H1 (cell line): Measurements from ENCODE around the gene MYBPC2. TPM values are rescaled to one million over a fixed set of nuclear protein-coding genes. Genes with fewer than 3 reads are reported as not detected.

Experiments used
- CTCF ChIA-PET: fragments of 300-600 bp; sonication (Branson Sonifier 250); formaldehyde crosslinking; loops from one replicate; lab custom pipeline; 2021; ENCODE audit not compliant: partially characterized antibody; lab: Charles Lee
- POLR2A ChIA-PET: fragments of 300-600 bp; sonication (Branson Sonifier 250); formaldehyde crosslinking; loops from one replicate; lab custom pipeline; 2021; ENCODE audit warnings: inconsistent platforms; ENCODE audit not compliant: partially characterized antibody; lab: Charles Lee
- DNase-seq, 2 experiments: peaks; one replicate each; pipeline versions ENCODE4 v3.0.0 to v3.0.0-alpha.2; 2010 to 2022; ENCODE audit warnings: low spot score in 2 of 2, low read depth in 1 of 2, mixed read lengths in 1 of 2
- FAIRE-seq: peaks from 2 replicates; lab custom pipeline; 2011; peaks lifted over from hg19 to GRCh38; lab: Jason Lieb, UNC
- H2AFZ ChIP-seq: 2 replicates; pipeline ENCODE4 v1.8.1; 2012; ENCODE audit warnings: low read length, inconsistent platforms
- H2AK5ac ChIP-seq: 2 replicates; pipeline ENCODE4 v1.6.1; 2013; ENCODE audit warnings: low read depth, low read length
- H2BK120ac ChIP-seq: replicated peaks from 2 replicates; pipeline ENCODE3; 2013; ENCODE audit warnings: low read depth, low read length, inconsistent platforms
- H2BK12ac ChIP-seq: 2 replicates; pipeline ENCODE4 v1.6.1; 2013; ENCODE audit warnings: low read depth, low read length
- H2BK15ac ChIP-seq: 2 replicates; pipeline ENCODE4 v1.6.1; 2013; ENCODE audit warnings: low read length
- H2BK20ac ChIP-seq: 2 replicates; pipeline ENCODE4 v1.6.1; 2013; ENCODE audit warnings: low read length
- H2BK5ac ChIP-seq: 2 replicates; pipeline ENCODE4 v1.6.1; 2013; ENCODE audit warnings: low read depth, low read length
- H3K14ac ChIP-seq: 2 replicates; pipeline ENCODE4 v1.6.1; 2013; ENCODE audit warnings: inconsistent platforms; ENCODE audit not compliant: insufficient read length
- H3K18ac ChIP-seq: 2 replicates; pipeline ENCODE4 v1.6.1; 2013; ENCODE audit warnings: low read length; ENCODE audit errors: extremely low read depth
- H3K23ac ChIP-seq: 2 replicates; pipeline ENCODE4 v1.6.1; 2013; ENCODE audit warnings: inconsistent platforms; ENCODE audit not compliant: insufficient read length
- H3K23me2 ChIP-seq: 2 replicates; pipeline ENCODE4 v1.6.1; 2013; ENCODE audit warnings: low read depth, low read length
- H3K27ac ChIP-seq: 2 replicates; pipeline ENCODE4 v1.6.1; 2011; ENCODE audit warnings: low read depth, low read length, inconsistent platforms
- H3K27me3 ChIP-seq, 4 experiments: replicated peaks in 1 of 4; 1 replicate in 1 of 4; 2 replicates in 3 of 4; pipeline versions ENCODE4 v1.6.1 to v1.8.1; 2011 to 2013; ENCODE audit warnings: low read length in 3 of 4, mild to moderate bottlenecking in 3 of 4, inconsistent platforms in 2 of 4, mixed read lengths in 2 of 4, moderate library complexity in 1 of 4; ENCODE audit not compliant: control insufficient read depth in 3 of 4, insufficient read depth in 3 of 4; ENCODE audit errors: extremely low read depth in 1 of 4
- H3K36me3 ChIP-seq, 4 experiments: 2 replicates each; pipeline versions ENCODE4 v1.6.1 to v1.8.1; 2011 to 2013; ENCODE audit warnings: mild to moderate bottlenecking in 4 of 4, low read length in 3 of 4, moderate library complexity in 2 of 4, control low read depth in 1 of 4, inconsistent platforms in 1 of 4; ENCODE audit not compliant: insufficient read depth in 4 of 4, control insufficient read depth in 2 of 4
- H3K4ac ChIP-seq: replicated peaks from 2 replicates; pipeline ENCODE3; 2013; ENCODE audit warnings: low read length, low read depth, mixed read lengths, inconsistent platforms; ENCODE audit not compliant: insufficient read length
- H3K4me1 ChIP-seq, 4 experiments: replicated peaks in 1 of 4; 1 replicate in 1 of 4; 2 replicates in 3 of 4; pipeline versions ENCODE4 v1.6.1 to v1.8.1; 2011 to 2013; ENCODE audit warnings: low read length in 3 of 4, inconsistent platforms in 2 of 4, mixed read lengths in 1 of 4; ENCODE audit not compliant: insufficient read depth in 4 of 4, control insufficient read depth in 3 of 4
- H3K4me2 ChIP-seq, 2 experiments: 2 replicates each; pipeline versions ENCODE4 v1.6.1 to v1.8.1; 2011 to 2013; ENCODE audit warnings: low read depth in 2 of 2, low read length in 2 of 2, control low read depth in 1 of 2, inconsistent platforms in 1 of 2, mild to moderate bottlenecking in 1 of 2; ENCODE audit not compliant: insufficient read depth in 1 of 2
- H3K4me3 ChIP-seq, 4 experiments: fragments of 200-600, 300-600 bp in 1 of 4; sonication (generic), shearing (Covaris generic), sonication (Bioruptor Twin) in 1 of 4; 2 replicates each; pipeline versions ENCODE4 v1.5.1 to v1.8.1; 2011 to 2016; ENCODE audit warnings: low read length in 4 of 4, low read depth in 3 of 4, control low read depth in 2 of 4, inconsistent platforms in 2 of 4, mild to moderate bottlenecking in 2 of 4, mixed read lengths in 1 of 4, moderate library complexity in 1 of 4; ENCODE audit not compliant: insufficient read depth in 2 of 4; ENCODE audit errors: extremely low read depth in 1 of 4
- H3K56ac ChIP-seq: replicated peaks from 2 replicates; pipeline ENCODE3; 2013; ENCODE audit warnings: low read depth, mild to moderate bottlenecking, mixed read lengths, low read length, inconsistent platforms; ENCODE audit not compliant: insufficient read length
- H3K79me1 ChIP-seq: 2 replicates; pipeline ENCODE4 v1.6.1; 2013; ENCODE audit warnings: low read depth, low read length, control low read depth
- H3K79me2 ChIP-seq, 2 experiments: 2 replicates each; pipeline versions ENCODE4 v1.6.1 to v1.8.1; 2012 to 2013; ENCODE audit warnings: low read length in 2 of 2, mild to moderate bottlenecking in 2 of 2, inconsistent platforms in 1 of 2; ENCODE audit not compliant: insufficient read depth in 2 of 2, control insufficient read depth in 1 of 2
- H3K9ac ChIP-seq, 4 experiments: replicated peaks in 1 of 4; 1 replicate in 1 of 4; 2 replicates in 3 of 4; pipeline versions ENCODE4 v1.6.1 to v1.8.1; 2011 to 2013; ENCODE audit warnings: low read depth in 3 of 4, low read length in 3 of 4, control low read depth in 2 of 4, mild to moderate bottlenecking in 2 of 4, moderate library complexity in 2 of 4, inconsistent platforms in 1 of 4; ENCODE audit errors: extremely low read depth in 1 of 4
- H3K9me3 ChIP-seq, 2 experiments: 2 replicates each; pipeline versions ENCODE4 v1.6.1 to v1.8.1; 2012 to 2013; ENCODE audit warnings: mild to moderate bottlenecking in 2 of 2, moderate library complexity in 2 of 2, control low read depth in 1 of 2, inconsistent platforms in 1 of 2, low read depth in 1 of 2, low read length in 1 of 2, mixed read lengths in 1 of 2; ENCODE audit not compliant: insufficient read depth in 2 of 2
- H4K20me1 ChIP-seq, 2 experiments: replicated peaks in 1 of 2; 2 replicates each; pipeline versions ENCODE3 to v1.8.1; 2011 to 2013; ENCODE audit warnings: inconsistent platforms in 2 of 2, low read length in 2 of 2, mild to moderate bottlenecking in 1 of 2; ENCODE audit not compliant: insufficient read depth in 2 of 2, control insufficient read depth in 1 of 2
- H4K5ac ChIP-seq: 2 replicates; pipeline ENCODE4 v1.6.1; 2013; ENCODE audit warnings: low read length, low read depth, mixed read lengths, inconsistent platforms; ENCODE audit not compliant: insufficient read length
- H4K8ac ChIP-seq: 2 replicates; pipeline ENCODE4 v1.8.0; 2013; ENCODE audit warnings: mild to moderate bottlenecking, moderate library complexity, low read length, inconsistent platforms; ENCODE audit not compliant: insufficient read depth; ENCODE audit errors: extremely low read depth
- H4K91ac ChIP-seq: replicated peaks from 2 replicates; pipeline ENCODE3; 2013; ENCODE audit warnings: low read length, mixed read lengths, inconsistent platforms; ENCODE audit not compliant: insufficient read length
- ASH2L ChIP-seq: fragments of 200-600, 300-600 bp; sonication (generic); IDR thresholded peaks from one replicate; pipeline ENCODE4 v1.7.1; 2017; ENCODE audit warnings: low read length
- CTBP2 ChIP-seq: IDR thresholded peaks from 2 replicates; pipeline ENCODE4 v1.7.0; 2011; ENCODE audit warnings: borderline replicate concordance, mild to moderate bottlenecking, moderate library complexity, mixed read lengths, low read length; ENCODE audit not compliant: insufficient read depth, insufficient read length
- GABPA ChIP-seq: IDR thresholded peaks from 2 replicates; pipeline ENCODE4 v1.6.1; 2011; ENCODE audit warnings: mild to moderate bottlenecking, low read length, moderate library complexity, borderline replicate concordance; ENCODE audit not compliant: insufficient read depth
- KDM4A ChIP-seq: IDR thresholded peaks from one replicate; pipeline ENCODE4 v1.7.1; 2012; ENCODE audit warnings: low read depth, mild to moderate bottlenecking, moderate library complexity, low read length, inconsistent platforms; ENCODE audit not compliant: severe bottlenecking
- PHF8 ChIP-seq: fragments of 200-600 bp; sonication (generic); conservative IDR thresholded peaks from 2 replicates; pipeline ENCODE4 v1.7.1; 2012; ENCODE audit warnings: low read depth, mild to moderate bottlenecking, inconsistent platforms, low read length, moderate library complexity
- RBBP5 ChIP-seq: IDR thresholded peaks from 2 replicates; pipeline ENCODE4 v1.7.1; 2012; ENCODE audit warnings: low read depth, mild to moderate bottlenecking, inconsistent platforms, low read length, moderate library complexity, borderline replicate concordance
- SAP30 ChIP-seq: fragments of 300-600 bp; sonication (generic); IDR thresholded peaks from 2 replicates; pipeline ENCODE4 v1.7.1; 2012; ENCODE audit warnings: low read length, moderate library complexity, mild to moderate bottlenecking, inconsistent platforms; ENCODE audit not compliant: insufficient read depth, insufficient replicate concordance
- SIRT6 ChIP-seq: IDR thresholded peaks from one replicate; pipeline ENCODE4 v1.7.1; 2012; ENCODE audit warnings: low read length, inconsistent platforms
- WGBS, 2 experiments: shearing (Covaris generic) in 1 of 2; methylation state at CpG; one replicate each; pipeline versions ENCODE4 v1.1.6 to v1.1.7; 2013 to 2015; ENCODE audit warnings: low lambda C conversion rate in 2 of 2, mixed read lengths in 2 of 2, inconsistent platforms in 1 of 2, low coverage in 1 of 2, missing lambda C conversion rate in 1 of 2; ENCODE audit not compliant: insufficient replicate concordance in 2 of 2, insufficient coverage in 1 of 2, insufficient read length in 1 of 2; ENCODE audit errors: extremely low coverage in 1 of 2, missing lambda C conversion rate in 1 of 2; 5-methylcytosine and 5-hydroxymethylcytosine counted together
- polyA plus RNA-seq, 7 experiments: library from polyadenylated mRNA; depleted of rRNA in 3 of 7; stranded (reverse) in 5 of 7; unstranded in 2 of 7; fragments of >200 nt in 5 of 7; fragments of 200-250 nt in 2 of 7; gene quantifications; 1 replicate in 5 of 7; 2 replicates in 1 of 7; 4 replicates in 1 of 7; pipeline versions ENCODE4 v1.2.1 to v1.2.3, GENCODE V29; 2011 to 2013; ENCODE audit warnings: missing spikeins in 2 of 7, mixed read lengths in 2 of 7
- total RNA-seq: library from RNA; stranded (reverse); fragmentation: NEBNext Ultra II Directional; extraction: Animal tissue kit (Norgen Biotek cat#: 25700); gene quantifications from 2 replicates; pipeline ENCODE4 v1.2.1, GENCODE V29; 2021

MYBPC2 gene
- total and polyA plus RNA-seq, 2 of the 8 experiments (the other 6 are each of a cell fraction or from before 2014, with no cell fraction given) = 1.8 to 3.1 TPM

DNA sequence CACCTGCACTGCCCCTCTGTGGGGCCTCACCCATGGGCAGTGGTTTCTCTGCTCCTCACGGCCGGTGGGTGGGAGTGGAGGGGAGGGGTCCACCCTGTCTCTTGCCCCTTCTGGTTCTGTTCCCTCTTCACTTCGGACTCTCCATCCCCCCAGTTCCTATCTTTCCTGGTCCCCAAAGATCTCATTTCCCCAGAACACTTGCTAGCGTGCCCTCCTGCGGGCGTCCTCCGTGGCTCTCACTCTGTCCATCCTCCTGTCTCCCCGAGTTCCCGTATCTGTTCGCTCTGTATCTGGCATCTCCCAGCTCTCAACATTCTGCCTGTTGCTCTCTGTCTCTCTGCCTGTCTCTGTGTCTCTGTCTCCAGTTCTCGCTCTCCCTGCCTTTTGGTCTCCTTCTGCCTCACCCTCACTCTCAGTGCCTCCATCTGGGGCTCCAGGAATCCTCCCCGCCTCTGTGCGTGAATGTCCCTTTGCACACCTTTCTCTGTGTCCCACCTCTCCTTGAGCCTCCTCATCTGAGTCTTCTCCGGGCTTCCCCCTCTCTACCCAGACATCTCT is 13.6 kb upstream of the MYBPC2 start:
- POLR2A ChIA-PET = interaction anchor here (0.8 to 2.8 kb wide), 12 partner anchors 9 to 103 kb away, joined by 3 to 16 read pairs (median 4); partner anchors contain the start of genes MYBPC2, NR1H2 and POLD1
- H3K9ac ChIP-seq = peak overlapping the region in 3 of 4 experiments; percentile 3 to 13 (median 13); a peak in 3 of 7 replicates

More for the DNA sequence above, 13.6 kb upstream of the MYBPC2 start:
- H3K79me2 ChIP-seq = no peaks in the 10 kb centered on the region
- H4K8ac ChIP-seq = no peak overlapping the region
- H3K9me3 ChIP-seq = no peaks in the 10 kb centered on the region
- H3K27me3 ChIP-seq = peaks cover 0 to 2% (median 0%) of the 10 kb centered on the region in 4 experiments; a peak in 1 of 7 replicates
- H2BK12ac ChIP-seq = peak overlapping the region; percentile 92; the same call in 1 of the 2 replicates
- H4K20me1 ChIP-seq = peaks cover 0 to 8% of the 10 kb centered on the region in 2 experiments
- peak overlapping the region; percentile 55; the same call in 1 of the 2 replicates for H2AFZ ChIP-seq
- no peak for DNase-seq
- WGBS, 2 experiments = 11% methylated on average over 14 of the region's 14 CpGs; no CpG with 5 or more reads in 1 of the 2 experiments
- H2AK5ac ChIP-seq = no peak overlapping the region
- H3K36me3 ChIP-seq = no peaks in the 10 kb centered on the region
- H3K4me2 ChIP-seq = peak overlapping the region; percentile 93 to 95
- H3K23ac ChIP-seq = no peak overlapping the region
- peak overlapping the region; percentile 86; the same call in 1 of the 2 replicates for H2BK20ac ChIP-seq
- H2BK15ac ChIP-seq = peak overlapping the region; percentile 61; the same call in 1 of the 2 replicates
- H2BK120ac ChIP-seq = no peak overlapping the region
- peaks cover 0 to 20% (median 12%) of the 10 kb centered on the region in 4 experiments; a peak in 6 of 7 replicates for H3K4me1 ChIP-seq
- no peak for TF ChIP-seq SIRT6
- no peak for TF ChIP-seq GABPA
- TF ChIP-seq RBBP5 = 0 out of 2 replicates have a peak, but pooled peaks have one; percentile 64
- TF ChIP-seq SAP30 = no peak
- peak; percentile 44 for TF ChIP-seq KDM4A
- no peak for TF ChIP-seq PHF8
- no peak for TF ChIP-seq ASH2L
- peak; percentile 31 for TF ChIP-seq CTBP2
- peaks cover 2% of the 10 kb centered on the region; the same call in 1 of the 2 replicates for H3K79me1 ChIP-seq
- no peak overlapping the region for H4K5ac ChIP-seq
- H3K4me3 ChIP-seq = peak overlapping the region; percentile 39 to 67 (median 52)
- CTCF ChIA-PET = interaction anchor here (0.8 to 1.1 kb wide), 3 partner anchors 9 to 43 kb away, joined by 3 to 5 read pairs (median 3); no protein-coding TSS in a partner anchor
- H3K56ac ChIP-seq = no peak overlapping the region
- H3K14ac ChIP-seq = no peak overlapping the region
- no peak for FAIRE-seq
- peak overlapping the region; percentile 91; the same call in 1 of the 2 replicates for H2BK5ac ChIP-seq
- H3K23me2 ChIP-seq = peaks cover 12% of the 10 kb centered on the region; the same call in 1 of the 2 replicates
- H3K4ac ChIP-seq = no peak overlapping the region
- H4K91ac ChIP-seq = peak overlapping the region; percentile 75
- H3K18ac ChIP-seq = peak overlapping the region; percentile 60
- H3K27ac ChIP-seq = no peak overlapping the region
